ENCODE measurements around the gene TMEM54. TPM values are rescaled to one million over a fixed set of nuclear protein-coding genes. Genes with fewer than 3 reads are reported as not detected.

The TMEM54 gene
- total RNA-seq, 2 donors from 2014 or later, result 8.6 to 12.3 TPM

GRCh38 chr1:32915766-32916706 lies 14.8 kb upstream of the TMEM54 start:
- H3K4me1 ChIP-seq (ENCODE audit: control insufficient read depth, insufficient read depth, low read length), result no peaks in the 10 kb centered on the region
- H3K27ac ChIP-seq (ENCODE audit: low read depth, low read length), result no peak overlapping the region
- no peaks in the 10 kb centered on the region for H3K36me3 Mint-ChIP-seq (ENCODE audit: low read depth)
- peaks cover 14% of the 10 kb centered on the region for H3K27me3 Mint-ChIP-seq (ENCODE audit: insufficient read depth)
- DNase-seq, result no peak
- no peaks in the 10 kb centered on the region for H3K4me1 Mint-ChIP-seq
- no peak overlapping the region for H3K9ac ChIP-seq (ENCODE audit: extremely low read depth, low read length, poor library complexity, severe bottlenecking)
- peaks cover 5% of the 10 kb centered on the region for H3K27me3 ChIP-seq (ENCODE audit: control insufficient read depth, insufficient read depth, low read length, poor library complexity, severe bottlenecking)
- WGBS, 2 experiments (ENCODE audit: insufficient coverage in 1 of 2, insufficient read length in 1 of 2), result 94 to 98% methylated on average over 9 to 10 of the region's 12 CpGs
- H3K9me3 Mint-ChIP-seq, result no peaks in the 10 kb centered on the region
- H3K4me3 ChIP-seq (ENCODE audit: low read length), result no peak overlapping the region
- no peak overlapping the region for H3K4me3 Mint-ChIP-seq
- no peak overlapping the region for H3K27ac Mint-ChIP-seq
- no peaks in the 10 kb centered on the region for H3K36me3 ChIP-seq (ENCODE audit: control insufficient read depth, insufficient read depth, low read length)
- H3K9me3 ChIP-seq (ENCODE audit: control insufficient read depth, low read length), result no peaks in the 10 kb centered on the region
- TF ChIP-seq CTCF (conservative IDR thresholded peaks at IDR 0.05), result no peak

GRCh38 chr1:32910319-32910718 lies 9.1 kb upstream of the TMEM54 start:
- Mint-ChIP-seq H3K27ac (no peak overlapping the region), H3K4me1 (no peaks in the 10 kb centered on the region), H3K9me3 (no peaks in the 10 kb centered on the region), H3K36me3 (ENCODE audit: low read depth) (no peaks in the 10 kb centered on the region), H3K27me3 (ENCODE audit: insufficient read depth) (peaks cover 14% of the 10 kb centered on the region), H3K4me3 (no peak overlapping the region)
- Histone ChIP-seq H3K4me3 (ENCODE audit: low read length) (no peak overlapping the region), H3K27me3 (ENCODE audit: control insufficient read depth, insufficient read depth, low read length, poor library complexity, severe bottlenecking) (peaks cover 4% of the 10 kb centered on the region), H3K4me1 (ENCODE audit: control insufficient read depth, insufficient read depth, low read length) (no peaks in the 10 kb centered on the region), H3K36me3 (ENCODE audit: control insufficient read depth, insufficient read depth, low read length) (no peaks in the 10 kb centered on the region), H3K27ac (ENCODE audit: low read depth, low read length) (no peak overlapping the region), H3K9ac (ENCODE audit: extremely low read depth, low read length, poor library complexity, severe bottlenecking) (no peak overlapping the region), H3K9me3 (ENCODE audit: control insufficient read depth, low read length) (no peaks in the 10 kb centered on the region)
- TF ChIP-seq CTCF (conservative IDR thresholded peaks at IDR 0.05), result no peak
- WGBS, 2 experiments (ENCODE audit: insufficient coverage in 1 of 2, insufficient read length in 1 of 2), result 93% methylated on average over 5 of the region's 5 CpGs; no CpG with 5 or more reads in 1 of the 2 experiments
- no peak for DNase-seq

GRCh38 chr1:32907435-32907834 lies 6.2 kb upstream of the TMEM54 start:
- no peaks in the 10 kb centered on the region for H3K4me1 Mint-ChIP-seq
- H3K27me3 Mint-ChIP-seq (ENCODE audit: insufficient read depth), result peaks cover 35% of the 10 kb centered on the region
- no peak overlapping the region for H3K27ac Mint-ChIP-seq
- no peak overlapping the region for H3K27ac ChIP-seq (ENCODE audit: low read depth, low read length)
- H3K27me3 ChIP-seq (ENCODE audit: control insufficient read depth, insufficient read depth, low read length, poor library complexity, severe bottlenecking), result peaks cover 17% of the 10 kb centered on the region
- H3K4me3 Mint-ChIP-seq, result no peak overlapping the region
- TF ChIP-seq CTCF (conservative IDR thresholded peaks at IDR 0.05), result no peak
- no peaks in the 10 kb centered on the region for H3K36me3 ChIP-seq (ENCODE audit: control insufficient read depth, insufficient read depth, low read length)
- WGBS, 2 experiments (ENCODE audit: insufficient coverage in 1 of 2, insufficient read length in 1 of 2), result 66 to 67% methylated on average over 4 of the region's 4 CpGs
- H3K4me1 ChIP-seq (ENCODE audit: control insufficient read depth, insufficient read depth, low read length), result no peaks in the 10 kb centered on the region
- no peak for DNase-seq
- H3K4me3 ChIP-seq (ENCODE audit: low read length), result no peak overlapping the region
- H3K36me3 Mint-ChIP-seq (ENCODE audit: low read depth), result no peaks in the 10 kb centered on the region
- H3K9ac ChIP-seq (ENCODE audit: extremely low read depth, low read length, poor library complexity, severe bottlenecking), result no peak overlapping the region
- no peaks in the 10 kb centered on the region for H3K9me3 Mint-ChIP-seq
- no peaks in the 10 kb centered on the region for H3K9me3 ChIP-seq (ENCODE audit: control insufficient read depth, low read length)
